Endothelial cell of umbilical vein (primary cell): ENCODE results near the gene CCNG2. TPM values are rescaled to one million over a fixed set of nuclear protein-coding genes. Genes with fewer than 3 reads are reported as not detected.

Experiments
- BruUV-seq: library from RNA; stranded (reverse); fragments of 400-500 nt; replicated peaks from 2 replicates; lab custom pipeline; 2021; lab: Mats Ljungman, UMichigan
- CTCF ChIA-PET: fragments of 300-600, 350-600 bp; sonication (Branson Sonifier 250); formaldehyde crosslinking; loops from one replicate; lab custom pipeline; 2021; ENCODE audit warnings: antibody characterized with exemption, inconsistent platforms; lab: Charles Lee
- POLR2A ChIA-PET: fragments of 300-600, 350-600 bp; sonication (Branson Sonifier 250); formaldehyde crosslinking; loops from one replicate; lab custom pipeline; 2021; ENCODE audit warnings: antibody characterized with exemption, inconsistent platforms; lab: Charles Lee
- DNase-seq: peaks from one replicate; pipeline ENCODE4 v3.0.0-alpha.2; 2011; ENCODE audit warnings: low read depth, low spot score
- FAIRE-seq: peaks from 2 replicates; lab custom pipeline; 2011; peaks lifted over from hg19 to GRCh38; lab: Jason Lieb, UNC
- H2AFZ ChIP-seq: 2 replicates; pipeline ENCODE4 v1.6.0; 2012; ENCODE audit warnings: low read depth, low read length, control low read depth, inconsistent platforms
- H3K27ac ChIP-seq: 2 replicates; pipeline ENCODE4 v1.5.1; 2011; ENCODE audit warnings: low read depth, mild to moderate bottlenecking, control low read depth, low read length, moderate library complexity; ENCODE audit not compliant: insufficient read depth
- H3K27me3 ChIP-seq, 2 experiments: 2 replicates each; pipeline versions ENCODE4 v1.6.0 to v1.6.1; 2011; ENCODE audit warnings: low read length in 2 of 2, mixed read lengths in 1 of 2; ENCODE audit not compliant: control insufficient read depth in 2 of 2, insufficient read depth in 2 of 2
- H3K36me3 ChIP-seq, 2 experiments: 2 replicates in 1 of 2; 3 replicates in 1 of 2; pipeline ENCODE4 v1.5.1; 2011; ENCODE audit warnings: low read length in 2 of 2, mild to moderate bottlenecking in 1 of 2, moderate library complexity in 1 of 2; ENCODE audit not compliant: control insufficient read depth in 2 of 2, insufficient read depth in 2 of 2; ENCODE audit errors: extremely low read depth in 1 of 2
- H3K4me1 ChIP-seq: 3 replicates; pipeline ENCODE4 v1.5.1; 2011; ENCODE audit warnings: mild to moderate bottlenecking, low read length; ENCODE audit not compliant: control insufficient read depth, insufficient read depth; ENCODE audit errors: extremely low read depth
- H3K4me2 ChIP-seq: 2 replicates; pipeline ENCODE4 v1.6.1; 2011; ENCODE audit warnings: low read length, control low read depth, mixed read lengths; ENCODE audit not compliant: insufficient read depth
- H3K4me3 ChIP-seq, 3 experiments: fragments of 200-600 bp in 1 of 3; sonication (generic), shearing (Covaris generic) in 1 of 3; replicated peaks in 1 of 3; 2 replicates each; pipeline ENCODE4 v1.5.1; 2011 to 2016; ENCODE audit warnings: control low read depth in 3 of 3, low read length in 3 of 3, mild to moderate bottlenecking in 2 of 3, inconsistent platforms in 1 of 3, low read depth in 1 of 3, moderate library complexity in 1 of 3; ENCODE audit not compliant: insufficient read depth in 1 of 3
- H3K79me2 ChIP-seq: 2 replicates; pipeline ENCODE4 v1.6.0; 2012; ENCODE audit warnings: low read length, inconsistent platforms; ENCODE audit not compliant: control insufficient read depth, insufficient read depth
- H3K9ac ChIP-seq: replicated peaks from 2 replicates; pipeline ENCODE3; 2011; ENCODE audit warnings: low read length, control low read depth; ENCODE audit not compliant: insufficient read depth; ENCODE audit errors: extremely low read depth
- H3K9me1 ChIP-seq: replicated peaks from 3 replicates; pipeline ENCODE4 v1.6.0; 2011; ENCODE audit warnings: mild to moderate bottlenecking, low read length; ENCODE audit not compliant: control insufficient read depth, insufficient read depth; ENCODE audit errors: extremely low read depth
- H3K9me3 ChIP-seq: replicated peaks from 2 replicates; pipeline ENCODE4 v1.5.1; 2012; ENCODE audit warnings: low read length, inconsistent platforms; ENCODE audit not compliant: control insufficient read depth, insufficient read depth
- H4K20me1 ChIP-seq: replicated peaks from 2 replicates; pipeline ENCODE3; 2011; ENCODE audit warnings: mild to moderate bottlenecking, low read length; ENCODE audit not compliant: control insufficient read depth, insufficient read depth; ENCODE audit errors: extremely low read depth
- EZH2 ChIP-seq: IDR thresholded peaks from 2 replicates; pipeline ENCODE4 v1.6.1; 2012; ENCODE audit warnings: borderline replicate concordance, low read depth, mild to moderate bottlenecking, moderate library complexity, low read length, inconsistent platforms; ENCODE audit not compliant: severe bottlenecking
- FOS ChIP-seq: IDR thresholded peaks from 2 replicates; pipeline ENCODE4 v1.6.1; 2011; ENCODE audit warnings: mild to moderate bottlenecking, low read length, moderate library complexity, borderline replicate concordance; ENCODE audit not compliant: insufficient read depth
- GATA2 ChIP-seq: IDR thresholded peaks from 2 replicates; pipeline ENCODE4 v1.7.0; 2011; ENCODE audit warnings: low read depth, mild to moderate bottlenecking, moderate library complexity, mixed read lengths, low read length; ENCODE audit not compliant: insufficient read length, insufficient read depth
- JUN ChIP-seq: IDR thresholded peaks from 2 replicates; pipeline ENCODE4 v1.6.1; 2011; ENCODE audit warnings: borderline replicate concordance, low read depth; ENCODE audit not compliant: insufficient read length, insufficient read depth
- MYC ChIP-seq: IDR thresholded peaks from one replicate; pipeline ENCODE4 v1.6.1; 2011; ENCODE audit warnings: mild to moderate bottlenecking, low read depth, low read length
- POLR2A ChIP-seq: IDR thresholded peaks from 2 replicates; pipeline ENCODE4 v1.6.1; 2012; ENCODE audit warnings: low read depth, mild to moderate bottlenecking, control low read depth, low read length
- POLR2AphosphoS5 ChIP-seq: IDR thresholded peaks from 2 replicates; pipeline ENCODE4 v1.6.1; 2012; ENCODE audit warnings: low read depth, mild to moderate bottlenecking, control low read depth, low read length, moderate library complexity; ENCODE audit not compliant: insufficient read depth
- dilution Hi-C: fragments of 300-500 bp; cut with MboI; formaldehyde crosslinking; loops from one replicate; pipeline ENCODE4 v1.15.0; 2019; ENCODE audit warnings: low sequenced_read_pairs; ENCODE audit not compliant: extremely low pct_ligation_motif_present
- intact Hi-C: fragments of 100-400 bp; cut with micrococcal nuclease; formaldehyde crosslinking; loops from one replicate; pipeline ENCODE4 v1.10.0; 2022
- polyA plus RNA-seq, 4 experiments: library from polyadenylated mRNA; depleted of rRNA in 3 of 4; stranded (reverse) in 3 of 4; unstranded in 1 of 4; fragments of >200 nt; gene quantifications; 2 replicates each; pipeline versions ENCODE4 v1.2.1 to v1.2.3, GENCODE V29; 2011 to 2012; ENCODE audit warnings: missing spikeins in 1 of 4
- total RNA-seq: library from RNA; stranded (reverse); gene quantifications from 2 replicates; pipeline ENCODE4 v1.2.3, GENCODE V29; 2021
- TF ChIP-seq, protein P1 (sequence below): IDR thresholded peaks from 2 replicates; pipeline ENCODE4 v1.6.1; 2011; ENCODE audit not compliant: insufficient read depth, insufficient read length
- TF ChIP-seq, protein P2 (sequence below), 2 donors: IDR thresholded peaks; 1 replicate in 1 of 2; 2 replicates in 1 of 2; pipeline ENCODE4 v1.5.1; 2011; ENCODE audit warnings: low read length in 2 of 2, mild to moderate bottlenecking in 2 of 2, moderate library complexity in 2 of 2, control low read depth in 1 of 2, inconsistent platforms in 1 of 2, low read depth in 1 of 2; ENCODE audit not compliant: insufficient read depth in 1 of 2; ENCODE audit errors: extremely low read depth in 1 of 2

CCNG2 gene
- total and polyA plus RNA-seq, 2 donors (not counting 3 experiments of a cell fraction or from before 2014, with no cell fraction given): 7.9 to 28.3 TPM

DNA sequence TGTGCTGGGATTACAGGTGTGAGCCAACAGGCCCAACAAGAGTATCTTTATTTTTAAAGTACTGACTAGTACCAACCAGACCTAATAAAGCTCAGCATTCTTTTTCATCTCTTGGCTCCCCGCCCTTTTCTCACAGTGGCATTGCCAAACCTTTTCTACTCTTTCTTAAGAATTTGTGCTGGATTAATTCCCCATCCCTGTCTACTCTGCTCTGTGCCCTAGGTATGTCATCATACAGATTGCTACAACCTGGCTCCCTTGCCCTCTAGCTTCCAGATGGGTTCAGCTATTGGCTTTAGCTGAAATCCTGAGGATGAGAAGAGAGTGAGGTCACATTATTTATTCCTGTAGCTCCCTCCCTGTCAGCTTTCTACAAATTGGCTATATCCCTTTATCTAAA, 46.3 kb upstream of the CCNG2 start:
- DNase-seq: no peak
- Histone ChIP-seq H3K9me1 (no peaks in the 10 kb centered on the region), H3K9me3 (no peaks in the 10 kb centered on the region), H3K36me3 (no peaks in the 10 kb centered on the region), H3K4me1 (no peaks in the 10 kb centered on the region), H2AFZ (no peak overlapping the region), H3K79me2 (no peaks in the 10 kb centered on the region), H3K9ac (no peak overlapping the region), H3K27ac (no peak overlapping the region), H4K20me1 (no peaks in the 10 kb centered on the region), H3K4me2 (no peak overlapping the region), H3K27me3 (peaks cover 23 to 30% of the 10 kb centered on the region in 2 experiments), H3K4me3 (no peak overlapping the region)
- TF ChIP-seq GATA2: no peak
- TF ChIP-seq, protein P1, sequence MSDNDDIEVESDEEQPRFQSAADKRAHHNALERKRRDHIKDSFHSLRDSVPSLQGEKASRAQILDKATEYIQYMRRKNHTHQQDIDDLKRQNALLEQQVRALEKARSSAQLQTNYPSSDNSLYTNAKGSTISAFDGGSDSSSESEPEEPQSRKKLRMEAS: no peak
- TF ChIP-seq JUN: no peak
- TF ChIP-seq POLR2AphosphoS5: no peak
- no peak for TF ChIP-seq POLR2A
- no peak for TF ChIP-seq FOS
- TF ChIP-seq, protein P2, sequence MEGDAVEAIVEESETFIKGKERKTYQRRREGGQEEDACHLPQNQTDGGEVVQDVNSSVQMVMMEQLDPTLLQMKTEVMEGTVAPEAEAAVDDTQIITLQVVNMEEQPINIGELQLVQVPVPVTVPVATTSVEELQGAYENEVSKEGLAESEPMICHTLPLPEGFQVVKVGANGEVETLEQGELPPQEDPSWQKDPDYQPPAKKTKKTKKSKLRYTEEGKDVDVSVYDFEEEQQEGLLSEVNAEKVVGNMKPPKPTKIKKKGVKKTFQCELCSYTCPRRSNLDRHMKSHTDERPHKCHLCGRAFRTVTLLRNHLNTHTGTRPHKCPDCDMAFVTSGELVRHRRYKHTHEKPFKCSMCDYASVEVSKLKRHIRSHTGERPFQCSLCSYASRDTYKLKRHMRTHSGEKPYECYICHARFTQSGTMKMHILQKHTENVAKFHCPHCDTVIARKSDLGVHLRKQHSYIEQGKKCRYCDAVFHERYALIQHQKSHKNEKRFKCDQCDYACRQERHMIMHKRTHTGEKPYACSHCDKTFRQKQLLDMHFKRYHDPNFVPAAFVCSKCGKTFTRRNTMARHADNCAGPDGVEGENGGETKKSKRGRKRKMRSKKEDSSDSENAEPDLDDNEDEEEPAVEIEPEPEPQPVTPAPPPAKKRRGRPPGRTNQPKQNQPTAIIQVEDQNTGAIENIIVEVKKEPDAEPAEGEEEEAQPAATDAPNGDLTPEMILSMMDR (IDR thresholded peaks at IDR 0.05; ENCODE audit: extremely low read depth in 1 of 2, insufficient read depth in 1 of 2, low read depth in 1 of 2, low read length in 2 of 2): no peak
- no peak for TF ChIP-seq EZH2
- TF ChIP-seq MYC: no peak
- BruUV-seq: no TSS peak
- CTCF ChIA-PET: interaction anchor here (1.3 to 2.8 kb wide), 3 partner anchors 10 to 15 kb away, joined by 3 to 14 read pairs (median 5); no protein-coding TSS in a partner anchor
- intact Hi-C loops (no loop called here), dilution Hi-C loops (no loop called here)
- FAIRE-seq: no peak
- POLR2A ChIA-PET: no interaction called here
